NCI-H748 treated with DMSO at 0.1 percent for 48 hours (cell line): ENCODE data around the gene MYF5.

Source experiments
- DNase-seq: peaks from one replicate; lab custom pipeline; 2025; lab: John Stamatoyannopoulos, UW

The MYF5 gene

DNA sequence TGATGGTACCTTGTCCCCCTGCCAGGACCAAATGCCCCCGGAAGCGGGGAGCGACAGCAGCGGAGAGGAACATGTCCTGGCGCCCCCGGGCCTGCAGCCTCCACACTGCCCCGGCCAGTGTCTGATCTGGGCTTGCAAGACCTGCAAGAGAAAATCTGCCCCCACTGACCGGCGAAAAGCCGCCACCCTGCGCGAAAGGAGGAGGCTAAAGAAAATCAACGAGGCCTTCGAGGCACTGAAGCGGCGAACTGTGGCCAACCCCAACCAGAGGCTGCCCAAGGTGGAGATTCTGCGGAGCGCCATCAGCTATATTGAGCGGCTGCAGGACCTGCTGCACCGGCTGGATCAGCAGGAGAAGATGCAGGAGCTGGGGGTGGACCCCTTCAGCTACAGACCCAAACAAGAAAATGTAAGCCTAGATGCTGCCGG, 8.9 kb upstream of the MYF5 start:
- no peak for DNase-seq

- no peak for DNase-seq
These were observed 8.3 kb upstream of the MYF5 start for GRCh38 chr12:80708259-80708974.

GRCh38 chr12:80708975-80709328, 7.8 kb upstream of the MYF5 start:
- no peak for DNase-seq

DNA sequence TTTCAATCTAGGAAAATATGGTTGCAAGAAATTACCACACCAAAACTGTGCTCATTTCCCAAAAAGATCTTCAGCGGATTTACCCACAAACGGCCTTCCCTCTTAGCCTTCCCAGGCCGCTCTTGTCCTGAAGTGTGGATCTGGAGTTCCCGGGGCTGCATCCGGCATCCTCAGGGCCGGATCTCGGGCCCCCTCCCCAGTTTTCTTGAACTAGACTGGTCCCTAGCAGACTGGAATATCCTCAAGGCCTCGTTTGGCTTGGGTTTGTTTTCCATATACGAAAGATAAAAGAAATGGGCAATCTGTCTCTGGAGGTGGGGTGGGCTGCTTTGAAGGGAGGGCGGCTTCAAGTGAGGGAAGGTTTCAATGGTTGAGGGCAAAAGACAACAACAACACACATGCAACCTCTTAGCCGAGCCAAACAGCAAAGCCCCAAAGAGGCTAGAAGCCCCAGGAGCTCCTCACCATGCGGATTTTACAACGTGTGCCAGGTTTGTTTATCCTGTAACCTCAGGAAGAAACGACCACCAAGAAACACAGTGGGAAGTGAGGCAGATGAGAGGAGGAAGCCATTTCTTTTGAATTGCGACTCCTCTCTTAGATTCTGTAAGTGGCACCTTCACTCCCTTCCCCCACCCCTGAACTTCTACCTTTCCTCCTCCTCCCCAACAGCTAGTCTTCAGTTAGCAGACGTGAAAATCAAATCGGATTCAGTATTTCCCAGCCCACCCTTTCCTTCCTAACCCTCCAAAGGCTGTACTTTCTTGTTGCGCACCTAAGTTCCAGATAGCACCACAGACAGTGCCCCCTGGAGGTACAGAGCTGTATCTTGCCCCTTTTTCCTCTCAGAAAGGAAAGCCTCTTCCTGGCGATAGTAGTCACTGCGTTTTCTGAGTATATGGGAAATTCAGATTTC, 6.6 kb upstream of the MYF5 start:
- DNase-seq, result no peak

DNA sequence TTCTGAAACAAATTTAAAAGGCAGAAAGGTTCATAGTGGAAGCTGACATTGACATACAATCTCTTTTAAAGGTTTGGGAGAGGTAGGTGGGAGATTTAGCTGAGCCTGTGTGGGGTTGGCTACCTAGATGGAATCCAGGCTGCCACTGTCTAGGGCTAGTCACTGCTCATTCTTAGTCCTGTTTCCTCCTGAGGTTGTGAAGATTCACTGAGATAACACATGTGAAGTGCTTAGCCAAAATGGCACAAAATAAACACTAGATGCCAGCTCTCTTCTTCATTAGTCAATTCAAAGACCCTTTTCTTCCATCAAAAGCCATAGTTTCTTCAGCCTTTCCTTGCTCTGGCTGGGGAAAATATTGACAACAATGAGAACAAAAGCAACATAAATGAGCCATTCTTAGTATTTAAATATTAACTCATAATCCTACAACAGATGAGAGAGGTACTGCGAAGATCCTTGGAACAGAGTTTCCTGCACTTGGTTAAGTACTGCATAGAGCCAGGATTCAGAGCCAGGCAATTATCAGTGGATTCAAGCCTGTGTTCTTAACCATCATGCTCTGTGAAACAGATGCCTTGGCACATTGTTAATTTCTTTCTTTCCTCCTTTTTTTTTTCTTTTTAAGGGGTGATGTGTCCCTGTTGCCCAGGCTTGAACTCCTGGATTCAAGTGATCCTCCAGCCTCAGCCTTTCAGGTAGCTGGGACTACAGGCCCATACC, 5.8 kb upstream of the MYF5 start:
- DNase-seq, result no peak

DNA sequence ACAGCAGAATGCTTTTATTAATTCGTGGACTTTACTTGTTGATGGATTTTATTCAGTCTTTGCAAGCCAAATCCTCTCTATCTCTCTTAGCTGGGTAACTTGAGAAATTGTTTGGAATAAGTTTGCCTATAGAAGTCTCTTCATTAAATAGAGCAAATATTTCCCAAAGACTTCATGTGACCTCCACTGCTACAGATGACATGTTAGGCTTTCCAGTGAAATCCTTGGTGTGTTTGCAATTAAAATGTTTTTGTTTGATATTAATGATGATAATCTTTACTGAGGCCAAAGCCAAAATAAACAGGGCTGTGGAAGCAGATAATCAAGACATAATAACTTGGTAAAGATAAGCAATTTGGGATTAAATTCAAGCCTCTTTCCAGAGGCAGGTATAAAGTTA, 4.8 kb upstream of the MYF5 start:
- no peak for DNase-seq

DNA sequence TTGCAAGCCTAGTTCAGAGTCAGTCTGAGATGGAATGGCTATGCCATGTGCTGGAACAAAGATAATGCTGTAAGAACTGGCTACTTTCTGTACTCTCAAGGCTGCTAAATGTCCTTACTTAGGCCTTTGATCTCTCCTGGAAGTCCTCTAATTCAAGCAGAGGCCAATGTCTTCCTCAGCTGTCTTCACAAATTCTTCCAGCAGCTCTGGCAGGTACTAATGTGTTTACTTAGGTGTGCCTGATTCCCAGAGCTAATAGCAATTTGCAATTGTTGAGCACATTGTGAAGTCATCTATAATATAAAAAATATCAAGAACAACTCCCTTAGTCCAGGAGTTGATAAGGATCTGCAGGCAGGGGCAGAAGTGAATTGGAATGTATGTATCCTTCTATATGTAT, 3.8 kb upstream of the MYF5 start:
- no peak for DNase-seq

GRCh38 chr12:80713419-80713818, 3.3 kb upstream of the MYF5 start:
- no peak for DNase-seq

GRCh38 chr12:80714055-80714454, 2.7 kb upstream of the MYF5 start:
- DNase-seq, result no peak

DNA sequence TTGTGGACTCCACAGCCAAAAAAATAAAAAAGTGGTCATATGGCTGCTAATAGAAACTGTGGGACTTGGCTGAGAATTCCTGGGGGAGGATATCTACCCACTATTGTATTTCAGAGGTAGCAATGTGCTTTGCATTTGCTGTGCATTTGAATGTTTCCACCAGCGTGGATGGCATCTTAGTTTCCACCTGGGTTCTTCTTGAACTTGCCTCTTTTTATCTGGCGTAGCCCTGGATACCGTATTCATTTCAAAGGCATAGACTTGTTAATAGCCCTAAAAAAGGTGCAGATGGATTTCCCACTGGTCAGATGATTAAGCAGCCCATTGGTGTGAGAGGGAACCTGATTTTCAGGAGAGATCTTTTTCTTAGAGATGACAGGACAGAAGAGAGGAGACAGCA, 1.9 kb upstream of the MYF5 start:
- DNase-seq, result no peak

DNA sequence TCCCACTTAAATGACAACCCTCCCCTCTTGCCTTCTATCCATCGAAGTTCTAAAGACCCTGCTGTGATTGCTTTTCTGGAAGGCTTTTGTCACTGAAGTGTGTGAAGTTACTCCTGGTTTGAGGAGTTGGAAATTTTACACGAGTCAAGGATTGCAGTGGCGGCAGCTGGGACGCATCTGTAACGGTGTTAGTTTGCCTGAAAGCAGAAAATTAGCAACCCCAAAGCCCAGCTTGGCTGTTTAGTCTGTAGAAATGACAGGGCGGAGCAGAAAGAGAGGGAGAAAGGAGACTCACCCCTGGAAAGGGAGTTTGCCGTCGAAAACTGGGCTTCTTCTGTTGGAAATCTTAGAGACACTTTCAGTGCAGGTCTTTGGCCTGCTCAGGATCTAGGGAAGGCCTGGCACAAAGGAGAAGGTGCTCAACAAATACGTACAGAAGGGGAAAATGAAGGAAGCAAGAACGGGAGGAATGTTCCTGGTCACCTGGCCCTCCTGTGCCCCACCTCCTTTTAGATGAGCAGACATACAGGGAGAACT, 931 bp upstream of the MYF5 start:
- no peak for DNase-seq

- no peak for DNase-seq
These were observed 1.1 kb downstream of the MYF5 start for GRCh38 chr12:80717856-80718255.

GRCh38 chr12:80720516-80720915, 3.8 kb downstream of the MYF5 start:
- no peak for DNase-seq

- no peak for DNase-seq
These were observed 4.6 kb downstream of the MYF5 start for GRCh38 chr12:80721326-80721725.

DNA sequence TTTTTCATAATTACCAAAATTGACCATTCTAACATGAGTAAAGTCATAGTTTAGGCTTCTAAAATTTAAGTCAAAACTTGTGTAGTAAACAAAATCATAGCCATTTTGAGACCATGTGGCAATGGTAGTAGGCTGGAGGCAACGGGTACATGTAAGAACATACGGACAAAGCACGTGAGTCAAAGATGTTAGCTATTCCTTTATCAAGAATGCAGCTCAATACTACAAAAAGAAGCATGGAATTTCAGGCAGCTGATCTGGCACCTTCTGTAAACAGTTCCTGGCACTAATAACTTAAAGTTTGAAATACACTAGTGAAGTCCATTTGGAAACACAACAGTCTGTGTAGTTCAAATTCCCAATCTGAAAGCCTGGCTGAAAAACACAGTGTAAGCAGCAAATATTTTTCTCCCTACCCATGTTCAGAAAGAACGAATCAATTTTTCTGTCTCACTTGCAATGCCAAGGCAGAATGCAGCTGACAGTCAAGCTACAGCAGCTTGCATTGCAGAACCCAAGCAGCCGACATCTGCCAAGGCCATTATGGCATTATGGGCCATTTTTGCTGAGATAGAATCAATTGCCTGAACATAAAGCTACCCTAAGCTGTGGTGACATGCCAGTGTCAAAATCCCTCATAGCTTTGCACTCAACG, 29.3 kb downstream of the MYF5 start:
- no peak for DNase-seq

DNA sequence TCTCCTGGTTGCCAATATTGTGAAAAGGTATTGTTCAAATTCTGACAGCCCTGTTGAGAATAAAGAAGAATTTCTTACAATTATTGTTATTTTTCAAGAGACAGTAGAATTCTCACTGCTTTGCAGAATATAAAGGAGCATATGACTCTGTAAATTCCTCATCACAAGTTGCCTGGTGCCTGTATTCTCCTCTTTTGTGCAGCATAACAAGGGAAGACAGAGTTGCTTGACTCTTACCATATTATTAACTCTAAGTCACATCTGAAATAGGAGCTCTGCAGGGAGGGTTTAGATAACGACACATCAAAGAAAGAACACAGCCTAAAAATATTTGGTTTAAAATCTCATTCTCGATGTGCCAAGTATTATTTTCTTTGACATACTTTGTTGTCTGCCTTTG, 31.1 kb downstream of the MYF5 start:
- DNase-seq, result no peak

DNA sequence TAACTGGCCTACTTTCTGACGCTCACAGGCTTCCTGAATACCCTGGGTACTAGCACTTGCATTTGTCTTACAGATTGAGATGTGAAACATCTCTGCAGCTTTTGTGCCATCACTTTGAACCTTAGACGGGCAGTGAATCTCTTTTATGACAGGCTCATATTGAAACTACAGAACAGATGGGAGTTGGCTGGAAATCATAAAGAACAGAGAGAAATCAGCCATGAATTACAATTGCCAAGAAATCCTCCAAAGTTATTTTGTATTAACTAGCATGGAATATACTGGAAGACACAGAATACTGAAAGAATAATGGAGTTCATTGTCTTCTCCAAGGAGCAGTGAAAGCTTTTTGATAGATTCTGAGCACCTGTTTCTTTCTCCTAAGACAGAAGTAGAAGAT, 32.7 kb downstream of the MYF5 start:
- no peak for DNase-seq

GRCh38 chr12:80752464-80752863, 35.8 kb downstream of the MYF5 start:
- DNase-seq, result no peak

- DNase-seq, result no peak
These were observed 37.6 kb downstream of the MYF5 start for GRCh38 chr12:80754274-80754673.

DNA sequence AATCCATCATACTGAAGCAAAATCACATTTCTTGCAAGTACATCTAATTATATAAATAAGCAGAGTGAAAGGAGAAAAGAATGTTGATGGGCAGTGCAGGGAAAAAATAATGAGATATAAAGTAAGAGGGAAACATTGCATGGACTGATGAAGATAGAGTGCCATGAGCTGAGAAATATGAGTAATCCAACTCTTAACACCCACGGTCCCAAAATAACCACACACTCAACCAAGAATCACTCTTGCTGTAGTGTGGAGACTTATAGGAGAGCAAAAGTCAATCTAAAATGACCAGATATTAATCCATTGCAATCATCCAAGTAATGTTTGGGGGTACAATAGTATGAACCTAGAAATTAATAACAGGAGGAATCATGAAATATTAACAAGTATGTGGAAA, 40.2 kb downstream of the MYF5 start:
- DNase-seq, result no peak

- DNase-seq, result no peak
These were observed 45.1 kb downstream of the MYF5 start for GRCh38 chr12:80761838-80762237.

DNA sequence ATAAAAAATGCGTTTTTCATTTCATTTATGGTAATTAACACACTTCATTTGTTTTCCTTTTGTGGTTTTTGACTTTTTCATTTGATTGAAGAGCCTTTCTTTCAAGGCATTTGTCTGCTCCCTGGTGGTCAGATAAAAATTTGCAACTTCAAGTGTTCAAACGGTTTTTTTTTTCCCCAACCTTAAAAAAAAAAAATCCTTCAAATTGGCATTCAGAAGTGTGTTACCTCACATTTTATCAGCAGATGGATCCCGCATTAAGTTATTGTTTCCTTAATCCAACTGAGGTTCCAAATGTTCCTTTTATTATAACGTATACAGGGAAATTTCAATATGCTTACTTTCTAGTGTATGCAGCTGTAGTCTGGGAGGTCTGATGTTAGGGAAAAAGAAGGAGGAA, 47.2 kb downstream of the MYF5 start:
- DNase-seq, result peak; percentile 76
